ENCODE results near the gene NTN3.

DNA sequence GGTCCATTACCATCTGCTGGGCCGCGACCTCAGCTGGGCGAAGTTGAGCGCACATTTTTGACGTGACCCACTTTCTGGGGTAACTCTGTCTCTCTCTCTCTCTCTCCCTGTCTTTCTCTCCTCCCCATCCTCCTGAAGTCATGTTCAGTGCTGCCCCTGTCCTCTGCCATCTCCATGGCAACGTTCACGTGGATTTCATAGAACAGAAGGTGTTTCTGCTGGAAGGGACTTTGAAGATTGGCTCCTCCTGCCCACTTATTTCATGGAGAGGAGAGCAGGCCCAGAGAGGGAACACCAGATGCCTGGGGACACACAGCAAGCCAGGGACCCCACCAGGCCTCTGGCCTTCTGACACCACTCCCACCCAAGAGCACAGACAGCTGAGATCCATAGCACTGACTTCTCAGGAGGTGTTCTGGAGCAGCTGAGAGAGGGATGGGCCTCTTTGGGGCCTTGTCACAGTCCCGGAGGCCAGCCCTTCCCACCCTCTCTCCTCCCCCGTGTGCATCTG lies 46.0 kb upstream of the NTN3 start:
- TF ChIP-seq, protein P1, sequence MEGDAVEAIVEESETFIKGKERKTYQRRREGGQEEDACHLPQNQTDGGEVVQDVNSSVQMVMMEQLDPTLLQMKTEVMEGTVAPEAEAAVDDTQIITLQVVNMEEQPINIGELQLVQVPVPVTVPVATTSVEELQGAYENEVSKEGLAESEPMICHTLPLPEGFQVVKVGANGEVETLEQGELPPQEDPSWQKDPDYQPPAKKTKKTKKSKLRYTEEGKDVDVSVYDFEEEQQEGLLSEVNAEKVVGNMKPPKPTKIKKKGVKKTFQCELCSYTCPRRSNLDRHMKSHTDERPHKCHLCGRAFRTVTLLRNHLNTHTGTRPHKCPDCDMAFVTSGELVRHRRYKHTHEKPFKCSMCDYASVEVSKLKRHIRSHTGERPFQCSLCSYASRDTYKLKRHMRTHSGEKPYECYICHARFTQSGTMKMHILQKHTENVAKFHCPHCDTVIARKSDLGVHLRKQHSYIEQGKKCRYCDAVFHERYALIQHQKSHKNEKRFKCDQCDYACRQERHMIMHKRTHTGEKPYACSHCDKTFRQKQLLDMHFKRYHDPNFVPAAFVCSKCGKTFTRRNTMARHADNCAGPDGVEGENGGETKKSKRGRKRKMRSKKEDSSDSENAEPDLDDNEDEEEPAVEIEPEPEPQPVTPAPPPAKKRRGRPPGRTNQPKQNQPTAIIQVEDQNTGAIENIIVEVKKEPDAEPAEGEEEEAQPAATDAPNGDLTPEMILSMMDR (IDR thresholded peaks at IDR 0.05): no peak
- no peak for TF ChIP-seq POLR2A (IDR thresholded peaks at IDR 0.05)

Data from heart left ventricle (tissue), 13 donors.